Stimulated activated CD4-positive, alpha-beta T cell treated with anti-CD3 and anti-CD28 coated beads, Interleukin-2, amount 100 ng/mL, for 24 hours (primary cell): ENCODE results near the gene WDR1.
A peak's percentile ranks its signal among the peaks of the same experiment; 100 is the strongest.

Experiments used
- DNase-seq, 2 donors: peaks; one replicate each; pipeline ENCODE4 v3.0.0-alpha.2; 2020

Gene WDR1

GRCh38 chr4:10097906-10098779 is 18.5 kb downstream of the WDR1 start:
- no peak for DNase-seq

DNA sequence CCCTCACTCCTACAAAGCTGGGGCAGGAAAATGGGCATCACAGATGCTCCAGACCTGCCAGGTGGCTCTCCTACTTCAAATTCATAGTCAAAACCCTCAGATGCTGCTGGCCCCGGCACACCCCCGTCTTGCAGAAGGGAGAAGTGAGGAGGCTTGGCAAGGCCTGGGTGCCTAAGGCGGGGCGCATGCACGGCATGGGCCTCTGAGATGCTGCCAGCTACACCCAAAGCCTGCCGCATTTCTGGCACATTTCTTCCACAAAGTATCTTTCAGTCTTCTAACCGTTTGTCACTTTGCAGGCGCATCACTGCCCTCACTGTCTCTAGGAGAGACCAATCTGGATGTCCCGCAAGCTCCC is 19.6 kb downstream of the WDR1 start:
- DNase-seq = peak in 1 of 2 donors; percentile 19

DNA sequence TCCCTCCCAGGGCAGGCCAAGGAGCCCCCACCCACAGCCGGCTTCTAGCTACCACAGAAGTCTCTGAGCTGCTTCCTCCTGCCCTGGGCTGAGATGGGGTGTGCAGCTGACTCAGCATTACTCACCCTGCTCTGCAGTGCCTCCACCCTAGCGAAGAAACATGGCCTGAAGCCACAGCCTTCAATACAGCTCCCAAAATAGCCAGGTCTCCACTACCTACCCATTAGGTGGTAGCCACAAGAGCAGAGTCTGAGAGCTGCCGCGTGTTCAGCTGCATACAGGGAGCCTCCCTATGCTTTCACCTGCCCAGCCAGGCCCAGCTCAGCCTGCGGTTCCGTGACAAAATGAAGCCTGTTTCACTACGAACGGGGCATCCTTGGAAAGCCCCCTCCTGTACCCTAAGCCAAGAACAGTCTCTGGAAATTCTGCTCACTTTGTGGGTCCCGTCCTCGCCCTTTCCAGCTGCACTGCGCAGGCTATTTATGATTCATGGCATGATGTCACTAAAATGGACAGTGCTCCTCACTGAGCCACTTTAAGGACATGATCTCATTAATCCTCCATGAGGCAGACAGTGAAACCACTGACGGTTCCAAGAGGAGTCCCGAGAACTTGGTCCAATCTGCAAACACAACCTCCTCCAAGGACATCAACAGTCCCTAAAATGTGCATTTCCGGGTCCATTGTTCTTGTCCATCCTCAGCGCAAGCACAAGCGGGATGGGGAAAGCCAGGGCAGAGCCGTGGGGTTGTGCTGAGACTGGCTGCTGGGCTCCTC is 20.2 kb downstream of the WDR1 start:
- peak; percentile 82 to 85 for DNase-seq

- peak in 1 of 2 donors; percentile 30 for DNase-seq
Observed at GRCh38 chr4:10095296-10095991, 21.2 kb downstream of the WDR1 start.

DNA sequence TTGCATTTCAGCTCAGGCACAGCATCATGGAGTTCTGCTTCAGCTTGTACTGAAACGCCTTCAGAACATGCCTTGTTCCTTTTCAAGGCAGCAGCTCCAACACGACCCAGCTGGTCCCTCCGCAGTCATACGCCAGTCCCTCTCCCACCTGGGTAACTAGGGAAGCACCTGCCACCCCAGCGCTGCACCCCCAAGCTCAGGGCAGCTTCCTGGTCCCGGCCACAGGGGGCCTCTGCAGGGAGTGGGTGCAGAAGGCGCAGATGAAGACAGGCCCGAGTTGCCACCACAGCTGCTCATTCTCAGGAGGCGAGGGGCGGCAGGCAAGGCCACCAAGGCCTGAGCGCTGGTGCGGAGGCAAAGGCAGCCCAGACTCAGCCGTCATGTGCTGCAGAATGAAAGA is 21.8 kb downstream of the WDR1 start:
- DNase-seq = no peak

DNA sequence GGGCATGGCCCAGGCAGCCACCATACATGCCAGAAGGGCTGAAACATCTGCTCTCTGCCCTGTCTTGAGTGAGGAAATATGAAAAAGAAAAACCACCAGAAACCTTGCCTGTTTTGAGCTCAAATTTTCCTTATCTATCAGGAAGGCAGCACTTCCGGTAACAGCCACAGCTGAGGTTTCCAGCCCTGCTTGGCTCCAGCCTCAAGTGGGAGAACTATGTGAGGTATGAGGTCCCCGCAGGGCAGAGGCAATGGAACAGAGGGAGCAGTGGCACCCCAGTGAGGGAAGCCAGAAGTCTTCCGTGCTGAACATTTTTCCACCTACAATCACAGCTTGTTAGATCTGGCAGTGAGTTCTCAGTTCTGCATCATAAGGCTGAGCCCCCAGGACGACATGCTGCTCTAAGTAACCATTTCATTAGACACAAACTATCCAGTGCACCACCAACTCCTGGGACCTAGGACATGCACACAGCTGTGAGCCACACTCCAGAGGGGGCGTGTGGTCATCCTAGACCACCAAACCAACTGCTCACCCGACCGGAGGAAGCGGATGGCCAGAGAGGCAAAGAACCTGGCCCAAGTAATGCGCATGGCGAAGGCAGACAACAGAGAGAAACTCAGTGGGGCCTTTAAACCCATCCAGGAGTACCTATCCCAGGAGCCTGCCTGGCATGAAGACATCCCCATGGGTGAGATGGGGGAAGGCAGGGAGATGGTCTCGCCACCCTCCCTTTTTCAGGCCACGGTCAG is 22.6 kb downstream of the WDR1 start:
- DNase-seq = peak in 1 of 2 donors; percentile 59

DNA sequence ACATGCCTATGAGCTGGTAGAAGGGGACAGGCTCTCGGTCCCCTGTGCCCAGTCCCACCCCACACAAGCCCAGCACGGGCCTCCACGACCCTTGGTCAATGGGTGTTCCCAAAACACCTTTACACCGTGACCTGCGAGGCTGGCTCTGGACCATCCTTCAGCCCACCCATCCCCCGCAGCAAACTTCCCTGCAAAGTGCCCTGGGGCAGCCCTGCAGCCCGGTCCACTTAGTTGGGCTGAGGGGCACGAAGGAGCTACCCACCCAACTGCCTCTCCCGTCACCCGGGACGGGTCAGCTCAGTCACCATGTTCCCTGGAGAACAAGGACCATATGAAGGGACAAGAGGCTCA is 23.4 kb downstream of the WDR1 start:
- no peak for DNase-seq

- DNase-seq = no peak
Observed at GRCh38 chr4:10092481-10093270, 23.9 kb downstream of the WDR1 start.

DNA sequence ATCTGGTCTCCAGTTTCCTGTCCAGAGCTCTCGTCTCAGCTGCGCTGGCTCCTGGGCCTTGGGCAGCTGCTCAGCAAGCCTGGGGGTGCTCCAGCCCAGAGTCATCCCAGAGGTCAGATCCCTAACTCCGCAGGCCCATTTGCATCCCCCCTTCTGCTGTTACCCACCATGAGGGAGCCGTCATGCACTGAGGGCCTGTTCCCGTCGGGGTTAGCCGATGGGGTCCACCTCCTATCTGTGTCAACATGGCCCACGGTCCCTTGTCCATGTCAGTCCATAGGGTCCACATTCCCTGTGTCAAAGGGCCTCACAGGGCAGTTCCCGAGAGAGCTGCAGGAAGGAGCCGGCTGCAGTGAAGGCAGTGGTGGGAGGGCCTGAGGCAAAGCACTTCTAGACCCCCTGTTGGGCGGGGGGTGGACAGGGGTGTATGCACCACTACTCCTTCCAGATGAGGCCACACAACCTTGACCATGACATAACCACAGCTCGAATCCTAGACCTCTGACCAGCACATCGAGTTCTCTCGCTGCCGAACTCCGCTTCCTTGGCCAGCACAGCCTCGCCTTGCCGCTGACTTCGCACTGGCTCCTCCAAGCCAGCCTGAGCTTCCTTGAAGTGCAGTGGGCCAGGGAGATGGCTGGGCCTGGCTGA is 24.9 kb downstream of the WDR1 start:
- DNase-seq = no peak

DNA sequence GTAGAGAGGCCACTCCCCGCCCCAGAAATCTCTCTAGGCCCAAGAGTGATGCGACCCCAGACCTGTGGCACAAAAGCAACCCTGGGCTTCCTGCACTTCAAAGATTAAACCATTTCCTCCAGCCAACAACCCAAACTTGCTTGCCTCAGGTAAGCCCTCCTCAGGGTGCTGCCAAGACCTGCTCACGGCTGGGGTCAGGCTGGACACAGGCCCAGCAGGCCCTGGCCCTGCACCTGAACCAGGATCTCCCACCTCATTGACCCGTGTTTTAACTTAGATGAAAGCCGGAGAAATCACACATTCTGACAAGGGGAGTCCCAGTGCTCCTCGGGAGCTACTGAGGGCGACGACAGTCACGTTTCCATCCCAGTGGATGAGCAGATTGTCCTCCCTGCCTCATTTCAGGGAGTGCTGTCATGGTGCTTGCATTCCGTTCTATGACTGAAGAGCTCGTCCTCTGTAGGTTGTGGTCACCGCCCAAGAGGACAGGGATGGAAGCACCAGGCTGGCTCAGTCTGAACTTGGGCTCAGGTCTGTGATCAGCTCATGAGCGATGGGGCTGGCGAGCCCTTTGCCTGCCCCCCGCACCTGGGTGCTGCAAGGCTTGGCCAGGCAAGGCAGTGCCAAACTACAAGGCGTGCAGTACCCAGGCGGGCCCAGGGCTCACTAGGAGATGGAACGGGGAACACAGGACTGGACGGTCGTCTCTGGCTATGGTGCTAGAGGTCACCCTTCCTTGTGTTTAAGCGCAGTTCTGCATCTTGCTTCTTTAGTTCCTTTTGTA is 25.9 kb downstream of the WDR1 start:
- DNase-seq = no peak

- no peak for DNase-seq
Observed at GRCh38 chr4:10089346-10089745, 27.3 kb downstream of the WDR1 start.

DNA sequence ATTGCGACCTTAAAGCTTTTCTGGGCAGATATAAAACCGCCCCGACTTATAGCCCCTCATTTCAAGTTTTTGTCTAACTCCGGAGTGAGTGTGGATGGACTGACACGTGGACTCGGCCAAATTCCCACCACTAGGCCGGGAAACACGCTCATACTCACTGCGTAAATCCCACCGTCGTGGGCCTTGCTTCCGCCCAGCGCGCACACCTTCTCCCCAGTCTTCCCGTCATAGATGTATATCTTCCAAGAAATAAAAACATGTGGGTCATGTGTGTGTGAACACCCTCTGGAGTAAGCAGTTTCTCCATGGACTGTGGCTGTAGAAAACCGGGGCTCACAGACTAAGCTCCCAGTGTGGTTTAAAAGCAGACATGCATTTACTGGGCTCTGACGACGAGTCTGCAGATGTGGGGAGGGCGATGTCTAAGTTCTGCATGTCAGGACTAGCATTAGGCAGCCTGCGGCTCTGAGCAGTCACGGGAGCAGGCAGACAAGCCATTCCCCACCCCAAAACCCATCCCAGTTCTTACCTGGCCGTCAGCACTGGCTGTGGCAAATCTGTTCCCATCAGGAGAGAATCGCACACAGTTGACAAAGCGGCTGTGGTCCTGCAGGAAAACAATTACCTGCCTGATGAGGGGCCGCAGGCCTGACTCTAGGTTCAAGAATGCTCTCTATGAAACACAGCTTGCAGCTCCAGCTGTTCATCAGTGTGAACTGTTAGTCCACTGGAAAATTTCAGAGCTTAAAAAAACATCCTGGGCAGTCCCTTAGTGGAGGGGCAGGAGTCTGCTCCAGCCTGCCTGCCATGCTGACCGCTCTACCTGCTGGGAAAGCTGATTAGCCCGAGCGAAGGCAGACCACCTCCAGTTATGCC is 28.2 kb downstream of the WDR1 start:
- no peak for DNase-seq

GRCh38 chr4:10087152-10087791 is 29.3 kb downstream of the WDR1 start:
- DNase-seq = no peak

GRCh38 chr4:10086506-10087120 is 30.0 kb downstream of the WDR1 start:
- no peak for DNase-seq

DNA sequence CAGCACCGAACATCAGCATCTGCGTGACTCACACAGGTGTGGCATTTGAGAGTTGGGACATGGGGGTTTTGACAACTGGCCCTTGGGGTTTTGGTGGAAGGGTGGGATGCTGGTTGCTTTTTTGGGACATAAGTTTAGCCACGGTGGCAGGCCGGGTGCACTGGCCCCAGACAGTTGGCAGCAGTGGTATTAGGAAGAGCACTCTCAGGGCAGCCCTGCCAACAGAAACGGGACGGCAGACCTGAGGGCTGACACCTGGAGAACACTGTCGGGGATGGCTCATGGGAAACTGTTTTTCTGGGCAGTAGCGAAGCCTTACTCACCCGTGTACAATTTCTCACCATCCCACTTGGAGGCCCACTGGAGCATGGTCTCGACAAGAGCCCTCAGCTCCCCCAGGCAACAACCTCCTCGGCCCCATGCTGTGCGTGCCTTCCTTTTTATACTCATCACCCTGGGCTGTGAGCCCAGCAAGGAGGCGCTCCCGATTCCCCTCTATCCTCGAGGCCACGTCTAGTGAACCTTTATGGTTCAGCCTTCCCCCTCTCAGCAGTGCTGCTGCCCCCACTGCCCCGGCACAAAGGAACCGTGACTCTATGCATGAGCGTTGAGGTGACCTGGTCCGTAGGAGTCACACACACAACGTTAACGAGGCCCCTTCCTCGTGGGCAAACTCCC is 30.6 kb downstream of the WDR1 start:
- DNase-seq = no peak

- no peak for DNase-seq
Observed at GRCh38 chr4:10085386-10085785, 31.2 kb downstream of the WDR1 start.

DNA sequence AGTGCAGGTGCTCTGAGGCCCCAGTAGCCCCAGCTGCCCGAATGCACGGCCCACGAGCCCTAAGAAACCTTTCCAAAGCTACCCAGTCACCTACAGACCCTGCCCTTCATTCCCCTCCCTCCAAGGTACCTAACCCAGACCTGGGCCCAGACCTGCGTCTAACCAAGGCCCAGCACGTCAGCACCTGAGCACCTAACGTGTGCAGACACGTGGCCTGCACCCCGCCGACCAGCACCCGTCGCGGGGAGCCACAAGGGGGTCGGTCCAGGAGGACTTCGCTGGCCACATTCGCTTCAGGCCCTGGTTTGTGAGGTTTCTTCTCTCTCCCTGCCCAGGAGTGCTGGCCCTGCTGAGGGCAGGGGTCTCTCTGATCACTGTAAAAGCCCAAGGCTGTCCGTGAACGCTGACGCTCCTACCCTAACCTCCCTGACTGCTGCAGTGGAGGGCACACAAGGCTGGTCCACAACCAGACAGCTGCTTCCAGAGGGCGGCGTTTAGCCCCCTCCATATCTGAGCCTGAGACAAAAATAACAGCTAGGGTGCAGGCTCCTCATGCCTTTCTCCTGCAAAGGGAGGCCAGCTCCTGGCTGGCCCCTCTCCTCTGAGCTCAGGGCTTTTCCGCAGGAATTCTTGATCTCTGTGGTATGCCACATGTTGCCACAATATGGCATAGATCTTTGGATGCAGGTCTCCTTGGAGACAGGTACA is 31.8 kb downstream of the WDR1 start:
- no peak for DNase-seq
